Mesendoderm (in vitro differentiated cells): Measurements from ENCODE around the gene PHAF1.

Experiments
- DNase-seq: peaks from one replicate; pipeline ENCODE4 v3.0.0; 2013
- H2AK5ac ChIP-seq: 2 replicates; pipeline ENCODE4 v1.6.1; 2013; ENCODE audit warnings: low read length, inconsistent platforms
- H2BK120ac ChIP-seq: 2 replicates; pipeline ENCODE4 v1.6.1; 2013; ENCODE audit warnings: low read depth, mild to moderate bottlenecking, low read length, moderate library complexity, mixed read lengths
- H2BK15ac ChIP-seq: replicated peaks from 2 replicates; pipeline ENCODE4 v1.6.1; 2013; ENCODE audit warnings: low read depth, mild to moderate bottlenecking, moderate library complexity
- H2BK5ac ChIP-seq: 2 replicates; pipeline ENCODE4 v1.6.1; 2013; ENCODE audit warnings: low read length, inconsistent platforms
- H3K18ac ChIP-seq: 2 replicates; pipeline ENCODE4 v1.6.1; 2013; ENCODE audit warnings: mild to moderate bottlenecking, low read length, mixed read lengths
- H3K23ac ChIP-seq: one replicate; pipeline ENCODE4 v1.6.1; 2013; ENCODE audit warnings: low read length
- H3K27ac ChIP-seq: 2 replicates; pipeline ENCODE4 v1.5.1; 2013; ENCODE audit warnings: low read depth, mild to moderate bottlenecking, inconsistent platforms, low read length, moderate library complexity
- H3K27me3 ChIP-seq: 2 replicates; pipeline ENCODE4 v1.6.1; 2013; ENCODE audit warnings: low read length, control low read depth, mild to moderate bottlenecking, inconsistent platforms; ENCODE audit not compliant: insufficient read depth, poor library complexity
- H3K36me3 ChIP-seq: 2 replicates; pipeline ENCODE4 v1.6.1; 2013; ENCODE audit warnings: low read length, inconsistent platforms; ENCODE audit not compliant: control insufficient read depth, insufficient read depth
- H3K4ac ChIP-seq: one replicate; pipeline ENCODE4 v1.6.1; 2013; ENCODE audit warnings: low read depth, mild to moderate bottlenecking, low read length, moderate library complexity
- H3K4me1 ChIP-seq: 2 replicates; pipeline ENCODE4 v1.6.1; 2013; ENCODE audit warnings: low read depth, low read length, inconsistent platforms; ENCODE audit not compliant: control insufficient read depth
- H3K4me2 ChIP-seq: 2 replicates; pipeline ENCODE4 v1.6.1; 2013; ENCODE audit warnings: low read length
- H3K4me3 ChIP-seq: 2 replicates; pipeline ENCODE4 v1.5.1; 2013; ENCODE audit warnings: mild to moderate bottlenecking, low read length
- H3K56ac ChIP-seq: one replicate; pipeline ENCODE4 v1.6.1; 2013; ENCODE audit warnings: low read length
- H3K79me1 ChIP-seq: 2 replicates; pipeline ENCODE4 v1.6.1; 2013; ENCODE audit warnings: low read length, inconsistent platforms
- H3K79me2 ChIP-seq: 2 replicates; pipeline ENCODE4 v1.6.1; 2013; ENCODE audit warnings: mild to moderate bottlenecking, low read length; ENCODE audit not compliant: control insufficient read depth, insufficient read depth
- H3K9ac ChIP-seq: 2 replicates; pipeline ENCODE4 v1.6.1; 2013; ENCODE audit warnings: low read length, inconsistent platforms
- H4K5ac ChIP-seq: one replicate; pipeline ENCODE4 v1.6.1; 2013; ENCODE audit warnings: low read length
- H4K8ac ChIP-seq: one replicate; pipeline ENCODE4 v1.6.1; 2013; ENCODE audit warnings: low read depth, mild to moderate bottlenecking, control low read depth, low read length, moderate library complexity
- WGBS: extraction: QIAGEN DNeasy Blood & Tissue Kit; methylation state at CpG from one replicate; pipeline ENCODE4 v1.1.7; 2013; ENCODE audit warnings: low lambda C conversion rate, missing lambda C conversion rate; ENCODE audit not compliant: insufficient coverage; ENCODE audit errors: extremely low coverage; 5-methylcytosine and 5-hydroxymethylcytosine counted together

Gene PHAF1

GRCh38 chr16:67151431-67152097 lies 41.8 kb downstream of the PHAF1 start:
- Histone ChIP-seq H2AK5ac (no peak overlapping the region), H3K4ac (no peak overlapping the region), H3K4me3 (no peak overlapping the region), H3K27me3 (peaks cover 29% of the 10 kb centered on the region), H2BK15ac (no peak overlapping the region), H3K9ac (peak overlapping the region; percentile 86), H3K36me3 (peaks cover 3% of the 10 kb centered on the region), H3K18ac (no peak overlapping the region), H3K4me1 (no peaks in the 10 kb centered on the region), H3K4me2 (peak overlapping the region; percentile 61), H2BK5ac (no peak overlapping the region), H3K79me1 (no peaks in the 10 kb centered on the region), H3K79me2 (no peaks in the 10 kb centered on the region), H2BK120ac (no peak overlapping the region), H4K5ac (no peak overlapping the region), H4K8ac (no peak overlapping the region), H3K27ac (no peak overlapping the region), H3K56ac (peak overlapping the region; percentile 96), H3K23ac (no peak overlapping the region)
- no CpG with 5 or more reads among the region's 8 CpGs for WGBS
- peak; percentile 38 for DNase-seq

GRCh38 chr16:67154578-67155294 lies 45.0 kb downstream of the PHAF1 start:
- H3K18ac ChIP-seq, result no peak overlapping the region
- no peak overlapping the region for H3K9ac ChIP-seq
- H3K36me3 ChIP-seq, result no peaks in the 10 kb centered on the region
- no peak overlapping the region for H3K4ac ChIP-seq
- H4K5ac ChIP-seq, result no peak overlapping the region
- H2AK5ac ChIP-seq, result no peak overlapping the region
- H3K4me1 ChIP-seq, result no peaks in the 10 kb centered on the region
- no peak for DNase-seq
- no peak overlapping the region for H3K4me3 ChIP-seq
- H3K79me2 ChIP-seq, result no peaks in the 10 kb centered on the region
- WGBS, result no CpG with 5 or more reads among the region's 61 CpGs
- no peak overlapping the region for H2BK5ac ChIP-seq
- H3K79me1 ChIP-seq, result no peaks in the 10 kb centered on the region
- H3K23ac ChIP-seq, result peak overlapping the region; percentile 66
- H4K8ac ChIP-seq, result no peak overlapping the region
- H3K56ac ChIP-seq, result no peak overlapping the region
- H3K27me3 ChIP-seq, result peaks cover 48% of the 10 kb centered on the region
- H2BK15ac ChIP-seq, result no peak overlapping the region
- no peak overlapping the region for H2BK120ac ChIP-seq
- H3K4me2 ChIP-seq, result no peak overlapping the region
- H3K27ac ChIP-seq, result no peak overlapping the region

GRCh38 chr16:67155295-67156142 lies 45.8 kb downstream of the PHAF1 start:
- Histone ChIP-seq H3K4me2 (no peak overlapping the region), H2BK15ac (no peak overlapping the region), H3K18ac (no peak overlapping the region), H3K4me1 (no peaks in the 10 kb centered on the region), H3K79me2 (no peaks in the 10 kb centered on the region), H3K27me3 (peaks cover 48% of the 10 kb centered on the region), H3K4me3 (no peak overlapping the region), H3K27ac (no peak overlapping the region), H4K8ac (no peak overlapping the region), H3K9ac (no peak overlapping the region), H3K79me1 (no peaks in the 10 kb centered on the region), H2BK120ac (no peak overlapping the region), H3K23ac (no peak overlapping the region), H4K5ac (no peak overlapping the region), H3K4ac (no peak overlapping the region), H2AK5ac (no peak overlapping the region), H3K56ac (no peak overlapping the region), H2BK5ac (no peak overlapping the region), H3K36me3 (no peaks in the 10 kb centered on the region)
- DNase-seq, result peak; percentile 82
- WGBS, result no CpG with 5 or more reads among the region's 74 CpGs

- WGBS, result no CpG with 5 or more reads among the region's 15 CpGs
- H3K56ac ChIP-seq, result no peak overlapping the region
Observed at GRCh38 chr16:67156143-67156844, 46.6 kb downstream of the PHAF1 start.

GRCh38 chr16:67157106-67157748 lies 47.5 kb downstream of the PHAF1 start:
- no peaks in the 10 kb centered on the region for H3K79me1 ChIP-seq
- DNase-seq, result no peak
- no peak overlapping the region for H2AK5ac ChIP-seq
- H3K36me3 ChIP-seq, result no peaks in the 10 kb centered on the region
- H3K4me3 ChIP-seq, result no peak overlapping the region
- no CpG with 5 or more reads among the region's 7 CpGs for WGBS
- no peak overlapping the region for H3K18ac ChIP-seq
- no peaks in the 10 kb centered on the region for H3K79me2 ChIP-seq
- no peak overlapping the region for H3K4me2 ChIP-seq
- no peak overlapping the region for H2BK15ac ChIP-seq
- H3K4ac ChIP-seq, result no peak overlapping the region
- no peak overlapping the region for H3K56ac ChIP-seq
- no peak overlapping the region for H3K27ac ChIP-seq
- no peak overlapping the region for H4K8ac ChIP-seq
- no peak overlapping the region for H3K9ac ChIP-seq
- H2BK5ac ChIP-seq, result no peak overlapping the region
- no peak overlapping the region for H3K23ac ChIP-seq
- no peak overlapping the region for H2BK120ac ChIP-seq
- H4K5ac ChIP-seq, result no peak overlapping the region
- H3K27me3 ChIP-seq, result peaks cover 56% of the 10 kb centered on the region
- no peaks in the 10 kb centered on the region for H3K4me1 ChIP-seq

More at GRCh38 chr16:67156143-67156844, 46.6 kb downstream of the PHAF1 start:
- H3K9ac ChIP-seq, result no peak overlapping the region
- no peak overlapping the region for H4K5ac ChIP-seq
- no peak overlapping the region for H2BK120ac ChIP-seq
- H3K79me1 ChIP-seq, result no peaks in the 10 kb centered on the region
- no peak overlapping the region for H3K4me2 ChIP-seq
- no peaks in the 10 kb centered on the region for H3K36me3 ChIP-seq
- no peak overlapping the region for H2BK5ac ChIP-seq
- H3K23ac ChIP-seq, result no peak overlapping the region
- H2BK15ac ChIP-seq, result no peak overlapping the region
- peaks cover 48% of the 10 kb centered on the region for H3K27me3 ChIP-seq
- H4K8ac ChIP-seq, result no peak overlapping the region
- no peak overlapping the region for H3K4ac ChIP-seq
- H3K27ac ChIP-seq, result no peak overlapping the region
- no peak overlapping the region for H3K18ac ChIP-seq
- no peak for DNase-seq
- no peaks in the 10 kb centered on the region for H3K4me1 ChIP-seq
- H2AK5ac ChIP-seq, result no peak overlapping the region
- no peaks in the 10 kb centered on the region for H3K79me2 ChIP-seq
- no peak overlapping the region for H3K4me3 ChIP-seq
